Measurements from ENCODE around the gene TGFBR3L. TPM values are rescaled to one million over a fixed set of nuclear protein-coding genes. Genes with fewer than 3 reads are reported as not detected.

The TGFBR3L gene
- total RNA-seq, 1 donor from 2014 or later: 2.8 TPM

- H3K4me2 ChIP-seq (ENCODE audit: low read length): peak within 1 kb of the TSS; percentile 97
- H4K20me1 ChIP-seq (ENCODE audit: insufficient read depth, low read length): peaks cover 21% of the 10 kb centered on the region
- Mint-ChIP-seq H3K4me1 (ENCODE audit: low read depth, unreplicated experiment) (peaks cover 16% of the 10 kb centered on the region), H3K27me3 (ENCODE audit: low read depth, unreplicated experiment) (no peaks in the 10 kb centered on the region), H3K36me3 (ENCODE audit: low read depth, unreplicated experiment) (peaks cover 7% of the 10 kb centered on the region), H3K4me3 (ENCODE audit: unreplicated experiment) (peak within 1 kb of the TSS; percentile 86), H3K9me3 (ENCODE audit: unreplicated experiment) (no peaks in the 10 kb centered on the region), H3K27ac (ENCODE audit: unreplicated experiment) (peak within 1 kb of the TSS; percentile 92)
- H3K27me3 ChIP-seq (ENCODE audit: insufficient read depth, low read length): no peaks in the 10 kb centered on the region
- TF ChIP-seq CTCF (IDR thresholded peaks at IDR 0.05; ENCODE audit: insufficient read depth, low read depth, low read length) (no peak), EZH2 (IDR thresholded peaks at IDR 0.05; ENCODE audit: insufficient read depth, low read length) (no peak)
- H3K4me3 ChIP-seq (ENCODE audit: insufficient read depth, low read depth, low read length): peak within 1 kb of the TSS; percentile 49
- H3K36me3 ChIP-seq (ENCODE audit: insufficient read depth, low read length): peaks cover 5% of the 10 kb centered on the region
- peaks cover 6% of the 10 kb centered on the region for H3K79me2 ChIP-seq (ENCODE audit: insufficient read depth, low read length)
- FAIRE-seq: no peak
- no peaks in the 10 kb centered on the region for H3K9me3 ChIP-seq (ENCODE audit: insufficient read depth, low read depth, low read length)
- no peak for DNase-seq (ENCODE audit: low read depth)
- H3K27ac ChIP-seq (ENCODE audit: low read depth, low read length): no peak within 1 kb of the TSS
- H3K4me1 ChIP-seq (ENCODE audit: insufficient read depth, low read length): peaks cover 38% of the 10 kb centered on the region
- H3K9ac ChIP-seq (ENCODE audit: low read length): peak within 1 kb of the TSS; percentile 70
- peak within 1 kb of the TSS; percentile 77 for H2AFZ ChIP-seq (ENCODE audit: low read depth, low read length)
Observed at GRCh38 chr19:7926021-7926726, 11.5 kb downstream of the TGFBR3L start, which contains the start of gene CTXN1. Gene CTXN1 (minus strand): TSS chr19:7926135. CDS start chr19:7925538, 597 bp downstream.

GRCh38 chr19:7926727-7927604, 12.3 kb downstream of the TGFBR3L start:
- H3K36me3 Mint-ChIP-seq (ENCODE audit: low read depth, unreplicated experiment): peaks cover 7% of the 10 kb centered on the region
- Histone ChIP-seq H3K4me2 (ENCODE audit: low read length) (peak overlapping the region; percentile 97), H3K4me1 (ENCODE audit: insufficient read depth, low read length) (peaks cover 32% of the 10 kb centered on the region), H3K79me2 (ENCODE audit: insufficient read depth, low read length) (peaks cover under 1% of the 10 kb centered on the region), H3K9ac (ENCODE audit: low read length) (no peak overlapping the region), H3K4me3 (ENCODE audit: insufficient read depth, low read depth, low read length) (no peak overlapping the region), H2AFZ (ENCODE audit: low read depth, low read length) (no peak overlapping the region), H3K27ac (ENCODE audit: low read depth, low read length) (no peak overlapping the region), H4K20me1 (ENCODE audit: insufficient read depth, low read length) (peaks cover 19% of the 10 kb centered on the region), H3K9me3 (ENCODE audit: insufficient read depth, low read depth, low read length) (no peaks in the 10 kb centered on the region), H3K36me3 (ENCODE audit: insufficient read depth, low read length) (peaks cover 5% of the 10 kb centered on the region), H3K27me3 (ENCODE audit: insufficient read depth, low read length) (no peaks in the 10 kb centered on the region)
- FAIRE-seq: no peak
- H3K4me1 Mint-ChIP-seq (ENCODE audit: low read depth, unreplicated experiment): peaks cover 16% of the 10 kb centered on the region
- H3K4me3 Mint-ChIP-seq (ENCODE audit: unreplicated experiment): peak overlapping the region; percentile 83
- no peaks in the 10 kb centered on the region for H3K9me3 Mint-ChIP-seq (ENCODE audit: unreplicated experiment)
- H3K27ac Mint-ChIP-seq (ENCODE audit: unreplicated experiment): peak overlapping the region; percentile 84
- no peaks in the 10 kb centered on the region for H3K27me3 Mint-ChIP-seq (ENCODE audit: low read depth, unreplicated experiment)
- TF ChIP-seq CTCF (IDR thresholded peaks at IDR 0.05; ENCODE audit: insufficient read depth, low read depth, low read length): no peak
- no peak for TF ChIP-seq EZH2 (IDR thresholded peaks at IDR 0.05; ENCODE audit: insufficient read depth, low read length)
- no peak for DNase-seq (ENCODE audit: low read depth)

Measured in astrocyte (in vitro differentiated cells and primary cell).